NCI-H146 (cell line): ENCODE results near the gene DDA1.
"Not testable (repeated sequence)": the region's sequence is repeated elsewhere in the genome, so short reads cannot be mapped to it uniquely, and the experiment has no call there.

Source experiments
- DNase-seq: peaks from one replicate; lab custom pipeline; 2025; lab: John Stamatoyannopoulos, UW

DDA1 gene

DNA sequence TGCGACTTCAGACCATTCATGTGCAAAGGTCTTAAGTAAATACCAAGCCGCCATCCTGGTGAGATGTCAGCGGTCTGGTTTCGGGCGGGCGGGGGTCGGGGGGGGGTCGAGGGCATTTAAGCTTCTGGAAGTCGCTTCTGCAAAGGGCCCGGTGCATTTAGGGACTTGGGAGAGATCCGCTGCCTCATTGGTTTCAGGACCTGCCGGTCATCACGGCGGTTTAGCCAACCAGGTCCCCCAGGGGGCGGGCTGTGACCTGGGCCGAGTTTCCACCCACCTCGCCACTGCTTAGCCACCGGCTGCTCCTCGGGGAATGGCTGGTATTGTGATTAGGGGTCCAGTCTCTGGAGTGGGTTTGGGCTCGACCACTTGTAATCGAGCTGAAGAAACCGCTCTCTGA, 19.9 kb upstream of the DDA1 start:
- peak; percentile 74 for DNase-seq

DNA sequence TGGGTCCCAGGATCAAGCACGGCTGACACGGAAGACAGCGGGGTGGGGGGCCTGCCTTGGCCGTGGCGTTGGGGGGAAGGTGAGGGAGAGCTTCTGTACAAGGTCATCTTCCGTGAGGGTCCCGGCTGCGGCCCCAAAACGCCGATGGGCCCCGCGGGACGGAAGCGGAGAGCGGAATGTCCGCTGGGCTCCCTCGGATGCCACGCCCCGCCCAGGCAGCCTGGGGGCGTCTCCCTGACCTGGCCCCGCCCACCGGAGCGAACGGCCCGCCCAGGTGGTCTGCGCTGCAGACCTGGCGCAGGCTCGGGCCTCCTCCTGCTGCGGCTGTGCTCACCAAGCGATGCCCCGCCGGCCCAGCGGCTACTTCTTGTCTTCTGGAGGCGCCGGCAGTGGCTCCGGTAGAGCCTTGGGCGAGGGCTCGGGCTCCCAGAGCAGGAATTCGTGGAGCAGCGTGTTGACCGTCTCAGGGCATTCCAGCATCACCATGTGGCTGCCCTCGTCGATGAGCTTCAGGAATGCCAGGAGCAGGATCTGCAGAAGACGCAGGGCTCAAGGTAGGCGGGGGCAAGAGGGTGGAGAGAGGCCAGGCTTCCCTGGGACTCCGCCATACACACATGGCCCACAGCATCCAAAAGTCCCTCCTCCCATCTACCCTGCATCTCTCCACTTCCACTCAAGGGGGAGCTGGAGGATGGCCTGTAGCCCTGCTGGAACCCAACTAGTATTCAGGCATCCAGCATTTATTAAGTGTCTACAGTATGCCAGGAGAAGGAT, 16.9 kb upstream of the DDA1 start:
- peak; percentile 92 for DNase-seq

DNA sequence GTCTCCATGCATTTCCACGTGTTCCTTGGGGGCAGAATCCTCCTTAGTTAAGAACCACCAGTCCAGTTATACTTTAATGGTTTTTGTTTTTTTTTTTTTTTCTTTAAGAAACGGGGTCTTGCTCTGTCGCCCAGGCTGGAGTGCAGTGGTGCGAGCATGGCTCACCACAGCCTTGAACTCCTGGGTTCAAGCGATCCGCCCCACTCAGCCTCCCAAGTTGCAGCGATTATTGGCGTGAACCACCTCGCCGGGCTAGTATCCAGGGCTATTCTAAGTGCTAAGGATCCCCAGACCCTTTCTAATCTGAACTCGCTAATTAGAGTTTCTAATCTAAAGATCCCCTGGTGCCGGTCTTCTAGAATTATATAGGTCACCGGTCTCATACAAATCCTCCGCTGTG, 15.8 kb upstream of the DDA1 start:
- no peak for DNase-seq

DNA sequence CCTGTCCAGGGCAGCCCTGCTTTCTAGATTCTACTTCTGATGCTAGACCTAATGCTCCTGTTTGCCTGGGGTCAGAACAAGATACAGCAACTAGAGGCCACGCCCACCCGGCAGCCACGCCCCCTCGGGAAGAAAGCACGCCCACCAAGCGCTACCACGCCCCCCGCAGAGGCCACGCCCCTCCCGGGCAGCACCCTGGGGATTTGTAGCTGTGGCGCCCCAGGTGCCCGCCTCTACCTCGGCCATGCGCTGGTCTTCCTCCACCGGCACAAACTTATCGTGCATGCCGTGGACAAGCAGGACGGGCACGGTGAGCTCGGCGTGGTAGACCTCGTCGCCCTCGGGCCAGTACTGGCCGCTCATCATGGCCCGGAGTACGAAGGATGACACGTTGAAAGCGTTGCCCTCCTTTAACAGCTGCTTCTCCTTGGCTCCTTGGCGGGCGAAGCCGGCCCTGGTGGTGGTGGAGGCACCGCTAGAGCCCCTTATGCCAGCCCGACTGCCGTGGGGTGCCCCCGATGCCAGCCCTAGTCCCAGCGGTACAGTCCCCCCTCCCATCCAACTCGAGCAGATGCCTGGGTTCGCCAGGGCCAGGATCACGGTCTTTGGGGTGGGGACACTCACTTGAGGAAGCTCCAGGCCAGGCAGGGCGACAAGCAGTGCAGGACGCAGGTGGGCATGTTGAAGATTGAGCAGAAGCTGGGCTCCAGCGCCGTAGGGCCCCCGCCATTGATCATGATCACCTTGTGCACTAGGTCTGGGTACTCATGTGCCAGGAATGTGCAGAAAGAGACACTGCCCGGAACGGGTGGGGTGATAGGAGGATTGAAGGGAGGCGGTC, 15.1 kb upstream of the DDA1 start:
- DNase-seq: peak; percentile 14

DNA sequence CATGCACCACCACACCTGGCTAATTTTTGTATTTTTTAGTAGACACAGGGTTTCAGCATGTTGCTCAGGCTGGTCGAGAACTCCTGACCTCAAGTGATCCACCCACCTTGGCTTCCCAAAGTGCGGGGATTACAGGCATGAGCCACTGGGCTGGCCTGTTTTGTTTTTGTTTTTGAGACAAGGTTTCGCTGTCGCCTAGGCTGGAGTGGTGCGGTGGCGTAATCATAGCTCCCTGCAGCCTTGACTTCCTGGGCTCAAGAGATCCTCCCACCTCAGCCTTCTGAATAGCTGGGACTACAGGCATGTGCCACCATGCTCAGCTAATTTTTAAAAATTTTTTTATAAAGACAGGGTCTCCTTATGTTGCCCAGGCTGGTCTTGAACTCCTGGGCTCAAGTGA, 13.8 kb upstream of the DDA1 start:
- DNase-seq: not testable (repeated sequence)

DNA sequence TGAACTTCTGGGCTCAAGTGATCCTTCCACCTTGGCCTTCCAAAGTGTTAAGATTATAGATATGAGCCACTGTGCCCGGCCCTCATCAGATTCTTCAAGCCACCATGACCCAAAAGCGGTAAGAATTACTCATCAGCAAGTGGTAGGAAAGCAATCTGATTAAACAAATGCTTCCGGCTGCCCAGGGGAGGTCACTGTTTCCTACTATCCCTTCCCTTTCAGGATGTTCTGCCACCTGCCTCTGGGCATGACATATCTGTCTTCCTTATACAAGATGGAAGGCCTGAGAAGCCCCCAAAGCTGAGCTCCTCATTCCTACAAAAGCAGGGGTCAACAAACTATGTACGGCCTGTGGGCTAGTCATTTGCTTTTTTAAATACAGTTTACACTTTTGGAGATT, 13.1 kb upstream of the DDA1 start:
- DNase-seq: peak; percentile 26

DNA sequence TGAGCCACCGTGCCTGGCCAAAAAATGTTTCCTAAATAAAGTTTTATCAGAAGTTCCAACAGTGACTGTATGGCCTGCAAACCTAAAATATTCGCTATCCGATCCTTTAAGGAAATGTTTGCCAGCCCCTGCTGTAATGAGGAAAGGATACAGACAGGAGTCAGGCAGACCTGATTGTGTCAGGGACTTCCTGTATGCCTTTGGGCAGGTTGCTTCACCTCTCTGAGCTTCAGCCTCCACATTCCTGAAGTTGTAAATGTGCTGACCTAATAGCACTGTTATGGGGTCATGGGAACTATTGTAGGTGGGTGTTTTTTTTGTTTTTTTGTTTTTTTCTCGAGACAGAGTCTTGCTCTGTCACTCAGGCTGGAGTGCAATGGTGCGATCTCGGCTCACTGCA, 12.4 kb upstream of the DDA1 start:
- DNase-seq: no peak

DNA sequence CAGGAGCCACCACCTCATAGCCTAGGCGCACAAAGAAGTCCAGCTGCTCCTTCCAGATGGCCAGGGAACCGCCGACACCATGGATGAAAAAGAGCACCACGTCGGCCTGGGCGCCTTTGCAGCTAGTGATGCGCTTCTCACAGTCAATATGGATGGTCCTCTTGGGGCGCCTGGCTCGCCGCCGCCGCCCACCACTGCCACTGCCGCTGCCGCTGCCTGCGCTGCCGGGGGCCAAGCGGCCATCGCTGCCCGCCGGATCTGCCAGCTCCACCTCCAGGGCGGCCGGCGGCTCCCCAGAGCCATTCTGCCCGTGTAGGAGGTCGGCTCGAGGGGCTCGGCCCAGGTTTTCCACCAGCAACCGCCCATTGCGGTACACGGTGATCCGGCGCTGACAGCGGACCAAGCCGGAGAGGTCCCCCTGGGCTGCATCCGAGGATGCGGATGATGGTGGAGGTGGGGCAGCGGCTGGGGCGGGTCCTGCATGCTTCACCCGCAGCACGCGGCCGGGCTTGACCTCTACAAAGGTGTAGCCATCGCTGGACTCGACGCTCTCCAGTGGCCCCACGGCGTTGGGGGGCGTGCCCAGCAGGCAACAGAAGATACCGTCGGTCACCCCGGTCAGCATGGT, 8.3 kb upstream of the DDA1 start:
- DNase-seq: no peak

DNA sequence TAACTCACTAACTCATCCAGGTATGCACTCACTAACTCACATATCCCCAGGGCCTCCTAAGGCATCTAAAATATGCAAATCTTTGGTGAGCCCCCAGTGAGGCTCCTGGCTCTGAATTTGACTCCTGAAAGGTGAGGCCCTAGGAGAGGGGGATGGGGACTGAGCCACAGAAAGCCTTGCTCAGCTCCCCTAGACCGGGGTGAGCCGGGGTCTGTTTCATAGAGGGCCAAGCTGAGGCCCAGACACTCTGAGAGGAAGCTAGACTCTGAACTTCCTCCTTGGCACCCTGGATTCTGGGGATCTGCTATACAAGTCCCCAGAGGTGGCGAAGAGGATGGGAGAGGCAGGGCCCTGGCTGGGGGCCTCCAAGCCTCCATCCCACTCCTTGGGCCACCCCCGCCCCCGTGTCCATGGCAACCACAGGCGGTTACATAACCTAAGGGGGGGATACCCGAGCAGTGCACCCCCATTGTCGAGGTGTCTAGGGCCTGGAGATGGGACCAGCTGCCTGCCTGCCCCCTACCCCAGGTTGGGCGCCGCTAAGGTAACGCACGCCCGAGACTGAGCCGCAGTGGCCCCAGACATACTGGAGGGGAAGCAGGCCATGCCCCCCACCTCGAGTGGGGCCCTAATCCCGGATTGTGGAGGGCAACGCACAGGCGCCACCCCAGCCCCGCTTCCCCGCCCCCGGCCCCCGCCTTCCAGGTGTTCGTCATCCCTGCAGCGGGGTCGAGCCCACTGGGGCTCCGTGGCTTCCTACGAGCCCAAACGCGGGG, 6.8 kb upstream of the DDA1 start:
- DNase-seq: peak; percentile 37

DNA sequence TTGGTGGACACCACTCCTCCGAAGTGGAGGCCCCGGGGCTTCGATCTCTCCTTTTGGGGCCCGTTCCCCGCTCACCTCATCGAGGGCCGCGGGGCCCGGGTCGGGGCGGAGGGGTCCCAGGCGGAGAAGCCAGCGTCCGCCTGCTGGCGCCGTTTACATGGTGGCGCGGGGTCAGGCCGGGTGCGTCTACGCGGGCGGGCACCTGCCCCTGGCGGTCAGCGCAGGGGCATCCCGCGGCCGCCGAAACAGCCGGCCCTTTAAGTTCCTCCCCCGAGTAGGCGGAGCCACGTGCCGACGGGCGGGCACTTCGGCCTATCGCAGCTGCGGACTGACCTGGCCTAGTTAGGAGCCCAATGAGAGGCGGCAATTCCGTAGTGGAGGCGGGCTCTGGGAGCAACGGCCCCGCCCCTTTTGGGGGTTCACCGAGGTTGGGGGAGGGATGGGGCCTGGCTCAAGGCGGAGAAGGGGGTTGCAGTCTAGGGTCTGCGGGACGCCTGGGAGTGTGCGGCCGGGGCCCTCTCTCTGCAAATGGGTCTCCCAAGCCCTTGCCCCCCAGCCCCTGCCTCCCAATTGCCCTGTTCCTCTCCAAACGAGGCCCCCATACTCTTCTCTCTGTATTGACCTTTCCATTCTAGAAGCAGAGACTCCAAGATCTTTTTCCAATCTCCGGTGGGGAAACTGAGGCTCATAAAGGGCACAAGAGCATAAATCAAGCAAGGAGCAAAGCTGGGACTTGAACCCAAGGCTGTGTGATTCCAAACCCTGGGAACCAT, 6.0 kb upstream of the DDA1 start, which contains the start of gene ABHD8:
TSS of gene ABHD8 (minus strand) at position 259 of the 773 bp plus-strand sequence. CDS start 1,809 bp downstream, outside the sequence.
- peak; percentile 98 for DNase-seq

DNA sequence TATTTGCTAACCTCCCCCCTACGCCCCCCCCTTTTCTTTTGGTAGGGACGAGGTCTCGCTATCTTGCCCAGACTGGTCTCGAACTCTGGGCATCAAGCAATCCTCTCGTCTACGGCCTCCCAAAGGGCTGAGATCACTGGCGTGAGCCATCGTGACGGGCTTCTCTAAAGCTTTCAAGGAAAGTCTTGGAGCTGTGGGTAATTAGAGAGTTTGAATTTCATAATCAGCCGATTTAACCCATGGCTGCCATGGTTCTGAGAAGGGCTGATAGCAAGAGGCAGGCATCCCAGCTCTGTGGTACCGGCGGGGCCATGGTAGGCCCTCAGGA, 5.5 kb upstream of the DDA1 start:
- no peak for DNase-seq

DNA sequence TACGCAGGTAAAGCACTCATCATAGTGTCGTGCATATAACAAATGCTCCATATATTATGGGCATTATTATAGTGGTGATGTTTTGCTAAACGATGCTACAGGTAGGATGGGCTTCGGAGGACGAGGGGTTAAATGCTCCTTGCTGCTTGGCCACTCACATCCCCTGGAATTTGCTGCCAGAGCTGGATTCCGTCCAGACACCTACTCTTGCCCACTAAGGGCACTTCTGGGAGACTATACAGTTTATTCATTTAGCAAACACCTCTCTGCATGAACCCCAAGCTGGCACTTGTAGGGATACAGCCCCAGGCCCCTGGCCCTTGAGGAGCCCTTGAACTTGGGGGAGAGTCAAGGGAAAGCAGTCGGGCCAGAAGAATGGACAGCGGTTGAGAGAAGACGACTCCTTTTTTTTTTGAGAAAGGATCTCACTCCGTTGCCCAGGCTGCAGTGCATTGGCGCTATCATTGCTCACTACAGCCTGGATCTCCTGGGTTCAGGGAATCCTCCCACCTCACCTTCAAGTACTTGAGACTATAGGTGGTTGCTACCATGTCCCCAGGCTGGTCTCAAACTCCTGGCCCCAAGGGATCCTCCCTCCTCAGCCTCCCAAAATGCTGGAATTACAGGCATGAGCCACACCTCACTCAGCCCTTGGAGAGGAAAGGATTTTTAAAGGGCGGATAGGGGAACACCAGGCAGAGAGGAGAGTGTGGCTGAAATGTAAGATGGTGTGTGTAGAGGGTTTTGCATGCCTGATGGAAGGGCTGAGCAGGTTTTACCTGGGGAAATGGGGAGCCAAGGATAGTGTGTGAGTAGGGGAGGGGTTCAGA, 4.8 kb upstream of the DDA1 start:
- DNase-seq: no peak

DNA sequence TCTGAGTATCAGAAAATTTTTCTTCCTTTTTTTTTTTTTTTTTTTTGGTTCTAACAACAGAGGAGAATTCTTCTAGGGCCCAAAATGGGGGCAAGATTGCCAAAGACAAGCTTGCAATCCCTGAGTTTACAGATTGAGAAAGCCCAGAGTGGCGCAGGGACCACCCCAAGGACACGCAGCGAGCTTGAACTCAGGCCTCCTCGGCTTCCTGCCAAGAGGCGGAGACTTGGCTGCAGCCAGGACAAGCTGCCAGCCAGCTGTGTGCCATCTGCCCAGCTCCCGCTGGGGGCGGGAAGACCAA, 4.2 kb upstream of the DDA1 start:
- DNase-seq: no peak

DNA sequence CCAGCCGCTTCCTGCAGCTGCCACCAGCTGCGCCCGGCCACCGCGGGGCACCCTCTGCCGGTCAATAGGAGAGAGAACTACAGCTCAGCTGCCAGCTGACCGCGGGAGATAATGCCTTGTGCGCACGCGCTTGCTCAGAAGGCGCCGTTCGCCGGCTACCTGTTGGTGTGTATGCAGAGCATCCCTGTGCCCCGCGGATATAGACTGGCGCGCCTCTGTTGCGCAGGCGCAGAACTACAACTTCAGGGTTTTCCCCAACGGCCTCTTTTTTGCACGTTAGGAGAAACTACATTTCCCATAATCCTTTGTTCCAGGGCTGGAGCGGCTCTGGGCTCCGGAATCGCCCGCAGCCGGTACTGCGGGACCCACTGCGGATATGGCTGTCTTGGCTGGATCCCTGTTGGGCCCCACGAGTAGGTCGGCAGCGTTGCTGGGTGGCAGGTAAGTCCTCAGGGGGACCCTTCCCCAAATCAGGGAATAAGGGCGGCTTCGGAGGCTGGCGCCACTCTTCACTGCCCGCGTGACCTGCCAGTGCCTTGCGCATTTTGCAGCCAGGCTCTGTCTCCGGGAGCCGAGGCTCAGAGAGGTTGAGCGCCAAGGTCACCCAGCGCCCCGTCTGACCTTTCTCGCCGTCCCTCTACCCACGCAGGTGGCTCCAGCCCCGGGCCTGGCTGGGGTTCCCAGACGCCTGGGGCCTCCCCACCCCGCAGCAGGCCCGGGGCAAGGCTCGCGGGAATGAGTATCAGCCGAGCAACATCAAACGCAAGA, 3.7 kb upstream of the DDA1 start, which contains the start of gene MRPL34:
TSS of gene MRPL34 (plus strand) at position 356 of the 768 bp plus-strand sequence. CDS start at position 377, 21 bp downstream.
- peak; percentile 100 for DNase-seq

DNA sequence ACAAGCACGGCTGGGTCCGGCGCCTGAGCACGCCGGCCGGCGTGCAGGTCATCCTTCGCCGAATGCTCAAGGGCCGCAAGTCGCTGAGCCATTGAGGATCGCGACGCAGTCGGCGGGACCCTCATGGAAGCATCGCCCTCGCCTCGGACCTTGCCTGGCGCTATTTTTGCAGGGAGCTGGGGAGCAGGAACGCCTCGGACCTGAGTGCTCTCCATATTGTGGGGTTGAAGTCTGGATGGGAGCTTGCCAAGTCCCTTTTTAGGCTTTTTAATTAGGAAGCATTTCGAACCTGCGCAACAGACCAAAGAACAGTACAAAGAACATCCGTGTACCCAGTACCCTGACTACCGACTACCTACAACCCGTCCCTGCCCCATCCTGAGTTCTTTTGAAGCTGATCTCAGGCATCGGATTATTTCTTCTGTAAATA, 3.1 kb upstream of the DDA1 start:
- peak; percentile 46 for DNase-seq

DNA sequence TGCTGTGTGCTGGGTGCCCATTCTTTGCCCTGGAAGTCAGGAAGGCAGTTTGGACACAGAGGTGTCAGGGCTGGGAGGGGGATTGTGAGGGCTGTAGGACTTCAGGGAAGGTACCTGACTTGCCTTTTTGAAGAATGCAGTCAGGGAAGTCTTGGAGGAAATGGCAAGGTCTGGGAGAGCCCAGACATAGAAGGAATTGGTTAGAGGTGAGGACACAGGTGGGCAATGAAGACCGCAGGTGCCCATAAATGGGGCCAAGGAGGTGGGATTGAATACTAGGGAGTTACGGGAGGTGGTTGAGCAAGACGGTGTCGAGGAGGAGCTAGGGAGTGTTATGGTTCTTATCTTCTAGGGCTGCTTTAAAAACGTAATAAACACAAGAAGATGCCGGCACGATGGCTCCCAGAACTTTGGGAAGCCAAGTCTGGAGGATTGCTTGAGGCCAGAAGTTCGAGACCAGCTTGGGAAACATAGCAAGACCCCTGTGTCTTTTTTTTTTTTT, 1.4 kb upstream of the DDA1 start:
- no peak for DNase-seq

DNA sequence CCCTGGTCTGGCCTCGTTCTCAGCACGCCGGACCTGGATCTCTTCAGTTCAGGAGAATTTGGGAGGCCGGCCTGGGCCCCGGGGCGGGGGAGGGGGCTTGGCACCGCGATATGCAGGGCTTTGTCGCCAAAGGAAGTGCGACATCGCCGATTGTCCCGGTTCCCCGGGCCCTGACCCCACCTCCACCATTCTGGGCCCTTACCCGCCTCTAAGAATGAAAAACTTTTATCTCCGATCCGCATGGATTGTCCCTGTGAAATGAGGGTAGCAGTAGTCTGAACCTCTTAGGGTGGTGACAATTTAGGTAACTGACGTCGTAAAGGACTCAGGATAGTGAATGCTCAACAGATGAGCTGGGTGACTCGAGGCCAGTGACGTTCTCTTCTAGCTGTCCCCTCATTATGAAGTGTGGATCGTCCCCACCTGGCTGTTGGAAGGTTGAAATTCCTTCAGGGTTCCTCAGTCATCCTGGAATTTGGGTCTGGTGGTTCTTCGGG, 650 bp downstream of the DDA1 start:
- DNase-seq: no peak

DNA sequence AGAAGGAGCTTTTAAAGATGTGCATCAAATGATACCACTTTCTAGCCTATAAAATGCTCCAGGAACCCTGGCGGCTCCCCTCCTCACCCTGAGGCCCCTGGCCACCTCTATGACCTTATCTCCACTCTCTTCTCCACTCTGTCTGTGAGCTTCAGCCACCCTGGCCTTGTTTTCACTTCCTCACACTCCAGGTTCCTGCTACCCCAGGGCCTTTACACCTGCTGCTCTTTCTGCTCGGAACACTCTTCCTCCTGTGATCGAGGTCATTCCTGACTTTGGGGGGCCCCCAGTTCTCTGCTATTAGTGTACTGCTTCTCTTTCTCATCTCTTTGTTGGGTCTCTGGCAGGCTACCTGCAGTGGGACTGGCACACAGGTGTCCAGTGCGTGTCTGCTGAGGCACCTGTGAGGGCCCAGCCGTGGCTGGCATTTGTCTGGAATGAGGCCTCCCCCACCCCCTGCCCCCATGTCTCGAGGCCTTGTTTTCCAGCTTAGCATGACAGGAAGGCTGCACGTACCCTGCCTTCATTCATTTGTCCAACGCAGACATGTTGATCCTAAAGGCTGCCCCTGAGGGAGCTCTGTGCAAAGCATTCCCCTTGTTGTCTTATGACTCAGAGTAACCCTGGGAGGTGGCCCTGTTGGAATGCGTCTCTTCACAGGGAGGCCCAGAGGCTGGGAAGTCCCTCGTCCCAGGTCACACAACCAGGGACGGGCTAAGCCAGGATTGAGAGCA, 2.3 kb downstream of the DDA1 start:
- no peak for DNase-seq
